MM.1S (cell line): Measurements from ENCODE around the gene CPVL.

Experiments
- DNase-seq: peaks from one replicate; pipeline ENCODE4 v3.0.0-alpha.2; 2015
- H2AFZ ChIP-seq: fragments of 300-600 bp; sonication (generic); 2 replicates; pipeline ENCODE4 v1.6.0; 2016; ENCODE audit warnings: antibody characterized with exemption, low read length
- H3F3A ChIP-seq: fragments of 300-600 bp; sonication (generic); 2 replicates; pipeline ENCODE4 v1.6.1; 2016; ENCODE audit warnings: mild to moderate bottlenecking, antibody characterized with exemption, low read length, moderate library complexity, mixed read lengths; ENCODE audit not compliant: insufficient read depth
- H3K27ac ChIP-seq: fragments of 300-600 bp; sonication (generic); 2 replicates; pipeline ENCODE4 v1.5.1; 2016; ENCODE audit warnings: mild to moderate bottlenecking, low read length
- H3K27me3 ChIP-seq: fragments of 300-600 bp; sonication (generic); replicated peaks from 2 replicates; pipeline ENCODE4 v1.6.0; 2016; ENCODE audit warnings: low read length; ENCODE audit not compliant: insufficient read depth
- H3K36me3 ChIP-seq: fragments of 300-600 bp; sonication (generic); replicated peaks from 2 replicates; pipeline ENCODE4 v1.6.1; 2016; ENCODE audit warnings: mild to moderate bottlenecking, low read length, mixed read lengths; ENCODE audit not compliant: insufficient read depth
- H3K4me1 ChIP-seq: fragments of 300-600 bp; sonication (generic); 2 replicates; pipeline ENCODE4 v1.6.1; 2016; ENCODE audit warnings: low read length, mixed read lengths
- H3K4me2 ChIP-seq: fragments of 300-600 bp; sonication (generic); 2 replicates; pipeline ENCODE4 v1.6.0; 2016; ENCODE audit warnings: low read depth, low read length
- H3K4me3 ChIP-seq: fragments of 300-600 bp; sonication (generic); 2 replicates; pipeline ENCODE4 v1.5.1; 2016; ENCODE audit warnings: low read length, mixed read lengths
- H3K79me2 ChIP-seq: fragments of 300-600 bp; sonication (generic); 2 replicates; pipeline ENCODE4 v1.6.1; 2016; ENCODE audit warnings: mixed run types, low read length, mixed read lengths
- H3K9ac ChIP-seq: fragments of 300-600 bp; sonication (generic); 2 replicates; pipeline ENCODE4 v1.6.1; 2016; ENCODE audit warnings: low read length, mixed read lengths
- H3K9me2 ChIP-seq: fragments of 300-600 bp; sonication (generic); replicated peaks from 2 replicates; pipeline ENCODE4 v1.6.1; 2016; ENCODE audit warnings: mild to moderate bottlenecking, low read length, mixed read lengths; ENCODE audit not compliant: insufficient read depth
- H3K9me3 ChIP-seq: fragments of 300-600 bp; sonication (generic); replicated peaks from 2 replicates; pipeline ENCODE4 v1.6.1; 2016; ENCODE audit warnings: mild to moderate bottlenecking, low read length, mixed read lengths; ENCODE audit not compliant: insufficient read depth
- H4K20me1 ChIP-seq: fragments of 300-600 bp; sonication (generic); 2 replicates; pipeline ENCODE4 v1.6.1; 2016; ENCODE audit warnings: mild to moderate bottlenecking, low read length, moderate library complexity, mixed read lengths; ENCODE audit not compliant: insufficient read depth
- CTCF ChIP-seq: fragments of 300-600 bp; sonication (generic); IDR thresholded peaks from 2 replicates; pipeline ENCODE4 v1.5.1; 2016; ENCODE audit warnings: antibody characterized with exemption, low read length, mixed read lengths
- EZH2 ChIP-seq: fragments of 300-600 bp; sonication (generic); optimal IDR thresholded peaks from 2 replicates; pipeline ENCODE3; 2017; ENCODE audit warnings: low read depth, mild to moderate bottlenecking, antibody characterized with exemption, low read length, mixed read lengths
- EZH2phosphoT487 ChIP-seq: fragments of 300-600 bp; sonication (generic); IDR thresholded peaks from 2 replicates; pipeline ENCODE4 v1.6.1; 2018; ENCODE audit warnings: antibody characterized with exemption, low read length

CPVL gene

GRCh38 chr7:28957064-28957750 lies 189.1 kb downstream of the CPVL start:
- Histone ChIP-seq H3K9me2 (no peaks in the 10 kb centered on the region), H3K36me3 (no peaks in the 10 kb centered on the region), H3K4me1 (peaks cover 22% of the 10 kb centered on the region), H3K9ac (no peak overlapping the region), H3K79me2 (no peaks in the 10 kb centered on the region), H3K4me2 (no peak overlapping the region), H2AFZ (no peak overlapping the region), H3F3A (peaks cover 12% of the 10 kb centered on the region; the same call in 1 of the 2 replicates), H3K9me3 (no peaks in the 10 kb centered on the region), H3K27ac (no peak overlapping the region), H3K4me3 (no peak overlapping the region), H3K27me3 (no peaks in the 10 kb centered on the region), H4K20me1 (no peaks in the 10 kb centered on the region)
- DNase-seq = no peak
- TF ChIP-seq EZH2phosphoT487 (no peak), EZH2 (no peak), CTCF (no peak)

GRCh38 chr7:28956608-28957063 lies 189.7 kb downstream of the CPVL start:
- H3K27ac ChIP-seq = no peak overlapping the region
- H3K79me2 ChIP-seq = no peaks in the 10 kb centered on the region
- peaks cover 13% of the 10 kb centered on the region; the same call in 1 of the 2 replicates for H3F3A ChIP-seq
- H2AFZ ChIP-seq = peak overlapping the region; percentile 39
- no peaks in the 10 kb centered on the region for H3K27me3 ChIP-seq
- H3K9me3 ChIP-seq = no peaks in the 10 kb centered on the region
- H3K9ac ChIP-seq = no peak overlapping the region
- TF ChIP-seq CTCF (peak; percentile 28), EZH2 (no peak)
- no peaks in the 10 kb centered on the region for H4K20me1 ChIP-seq
- DNase-seq = no peak
- H3K4me2 ChIP-seq = peak overlapping the region; percentile 62
- peaks cover 24% of the 10 kb centered on the region for H3K4me1 ChIP-seq
- H3K36me3 ChIP-seq = no peaks in the 10 kb centered on the region
- H3K4me3 ChIP-seq = peak overlapping the region; percentile 23; the same call in 1 of the 2 replicates
- no peaks in the 10 kb centered on the region for H3K9me2 ChIP-seq

- TF ChIP-seq CTCF (peak; percentile 45), EZH2 (no peak)
- no peaks in the 10 kb centered on the region for H3K9me3 ChIP-seq
- H3K36me3 ChIP-seq = no peaks in the 10 kb centered on the region
- no peaks in the 10 kb centered on the region for H3K27me3 ChIP-seq
- H4K20me1 ChIP-seq = no peaks in the 10 kb centered on the region
- no peaks in the 10 kb centered on the region for H3K9me2 ChIP-seq
- H3K4me1 ChIP-seq = peaks cover 24% of the 10 kb centered on the region
- H3K4me3 ChIP-seq = peak overlapping the region; percentile 23
- peak; percentile 53 for DNase-seq
- no peak overlapping the region for H3K27ac ChIP-seq
- H2AFZ ChIP-seq = peak overlapping the region; percentile 39
- H3K79me2 ChIP-seq = no peaks in the 10 kb centered on the region
- H3K4me2 ChIP-seq = peak overlapping the region; percentile 62; the same call in 1 of the 2 replicates
- peaks cover 13% of the 10 kb centered on the region; the same call in 1 of the 2 replicates for H3F3A ChIP-seq
- H3K9ac ChIP-seq = no peak overlapping the region
These were observed 190.4 kb downstream of the CPVL start for GRCh38 chr7:28955718-28956607.
